Activated T-cell treated with anti-CD3 and anti-CD28 coated beads for 4 hours (primary cell): Measurements from ENCODE around the gene PTPRC.

Source experiments
- DNase-seq: peaks from one replicate; pipeline ENCODE4 v3.0.0-alpha.2; 2020

PTPRC gene

GRCh38 chr1:198772626-198773025 lies 133.8 kb downstream of the PTPRC start:
- no peak for DNase-seq

GRCh38 chr1:198773030-198773429 lies 134.2 kb downstream of the PTPRC start:
- DNase-seq: no peak

GRCh38 chr1:198773523-198773922 lies 134.7 kb downstream of the PTPRC start:
- no peak for DNase-seq

- no peak for DNase-seq
Observed at GRCh38 chr1:198774421-198774820, 135.6 kb downstream of the PTPRC start.

GRCh38 chr1:198775606-198776005 lies 136.8 kb downstream of the PTPRC start:
- no peak for DNase-seq

- no peak for DNase-seq
Observed at GRCh38 chr1:198776602-198777029, 137.8 kb downstream of the PTPRC start.

GRCh38 chr1:198778049-198778448 lies 139.2 kb downstream of the PTPRC start:
- no peak for DNase-seq

- DNase-seq: no peak
Observed at GRCh38 chr1:198780376-198780775, 141.5 kb downstream of the PTPRC start.

- DNase-seq: no peak
Observed at GRCh38 chr1:198788561-198789064, 149.8 kb downstream of the PTPRC start.

- no peak for DNase-seq
Observed at GRCh38 chr1:198793714-198794113, 154.9 kb downstream of the PTPRC start.

GRCh38 chr1:198794498-198794897 lies 155.7 kb downstream of the PTPRC start:
- no peak for DNase-seq

GRCh38 chr1:198797656-198798055 lies 158.8 kb downstream of the PTPRC start:
- DNase-seq: no peak

GRCh38 chr1:198798923-198799386 lies 160.1 kb downstream of the PTPRC start:
- DNase-seq: no peak

GRCh38 chr1:198805498-198806151 lies 166.8 kb downstream of the PTPRC start:
- DNase-seq: no peak

- DNase-seq: no peak
Observed at GRCh38 chr1:198806861-198807260, 168.0 kb downstream of the PTPRC start.
